GM12878 (cell line): Measurements from ENCODE around the gene SIGMAR1. TPM values are rescaled to one million over a fixed set of nuclear protein-coding genes. Genes with fewer than 3 reads are reported as not detected.
A peak's percentile ranks its signal among the peaks of the same experiment; 100 is the strongest.

Experiments used
- BCLAF1 ChIP-seq: fragments of 450-650 bp; IDR thresholded peaks from 2 replicates; pipeline ENCODE4 v1.6.1; 2017; ENCODE audit warnings: antibody characterized with exemption, mild to moderate bottlenecking, moderate library complexity
- MAX ChIP-seq: IDR thresholded peaks from 2 replicates; pipeline ENCODE4 v1.6.1; 2012; ENCODE audit warnings: low read depth, low read length, improper control_type of control experiment
- MYC ChIP-seq: IDR thresholded peaks from 2 replicates; pipeline ENCODE4 v1.6.1; 2011; ENCODE audit warnings: mild to moderate bottlenecking, low read length, moderate library complexity, inconsistent platforms; ENCODE audit not compliant: insufficient read depth, insufficient replicate concordance, insufficient read length, severe bottlenecking
- NBN ChIP-seq: fragments of 450-650 bp; IDR thresholded peaks from 2 replicates; pipeline ENCODE4 v1.6.1; 2016
- NRF1 ChIP-seq: conservative IDR thresholded peaks from 2 replicates; pipeline ENCODE4 v1.6.1; 2011; ENCODE audit warnings: mild to moderate bottlenecking, low read depth, low read length, improper control_type of control experiment
- PML ChIP-seq: IDR thresholded peaks from 2 replicates; pipeline ENCODE4 v1.6.1; 2012; ENCODE audit warnings: low read length, inconsistent platforms
- SIN3A ChIP-seq: IDR thresholded peaks from 2 replicates; pipeline ENCODE4 v1.6.1; 2012; ENCODE audit warnings: low read depth, low read length, improper control_type of control experiment
- SUZ12 ChIP-seq: fragments of 200-600 bp; sonication (generic); IDR thresholded peaks from one replicate; pipeline ENCODE4 v1.6.1; 2018; ENCODE audit warnings: antibody characterized with exemption, mild to moderate bottlenecking; ENCODE audit not compliant: unreplicated experiment
- TARDBP ChIP-seq: IDR thresholded peaks from 2 replicates; pipeline ENCODE4 v1.6.1; 2016; ENCODE audit warnings: borderline replicate concordance
- YBX1 ChIP-seq: fragments of 450-650 bp; IDR thresholded peaks from 2 replicates; pipeline ENCODE4 v1.6.1; 2016; ENCODE audit warnings: antibody characterized with exemption
- polyA plus RNA-seq, 11 experiments: library from polyadenylated mRNA; depleted of rRNA in 4 of 11; unstranded in 6 of 11; stranded (reverse) in 5 of 11; fragments of >200 nt; fragmentation: Nextera tagmentation in 4 of 11; fragmentation: Illumina TruSeq in 1 of 11; extraction: Ambion mirVana in 4 of 11; extraction: Trizol in 1 of 11; gene quantifications; 1 replicate in 1 of 11; 2 replicates in 10 of 11; pipeline versions ENCODE4 v1.2.1 to v1.2.3, GENCODE V29; 2011 to 2016; ENCODE audit warnings: inconsistent platforms in 2 of 11, missing spikeins in 2 of 11, low read depth in 1 of 11
- total RNA-seq, 4 experiments: library from RNA; depleted of rRNA in 3 of 4; stranded (reverse); fragments of >200 nt in 3 of 4; fragmentation: Illumina TruSeq in 1 of 4; extraction: Trizol in 1 of 4; gene quantifications; 2 replicates each; pipeline versions ENCODE4 v1.2.1 to v1.2.3, GENCODE V29; 2013 to 2021
- TF ChIP-seq, protein P1 (sequence below): fragments of 450-650 bp; IDR thresholded peaks from 2 replicates; pipeline ENCODE4 v1.6.1; 2017; ENCODE audit warnings: mild to moderate bottlenecking, moderate library complexity
- TF ChIP-seq, protein P2 (sequence below): IDR thresholded peaks from 2 replicates; pipeline ENCODE4 v1.6.1; 2011; ENCODE audit warnings: borderline replicate concordance, low read depth, mild to moderate bottlenecking, moderate library complexity, mixed read lengths, low read length; ENCODE audit not compliant: insufficient read depth; ENCODE audit errors: extremely low read length
- TF ChIP-seq, protein P3 (sequence below): IDR thresholded peaks from 2 replicates; pipeline ENCODE4 v1.6.1; 2012; ENCODE audit warnings: low read depth, low read length, improper control_type of control experiment
- TF ChIP-seq, protein P4 (sequence below): fragments of 450-650 bp; IDR thresholded peaks from 2 replicates; pipeline ENCODE4 v1.6.1; 2017; ENCODE audit warnings: mild to moderate bottlenecking

The SIGMAR1 gene
- total and polyA plus RNA-seq, 10 of the 15 experiments (the other 5 are each of a cell fraction or from before 2014, with no cell fraction given), result 7.1 to 133 (median 69.5) TPM

DNA sequence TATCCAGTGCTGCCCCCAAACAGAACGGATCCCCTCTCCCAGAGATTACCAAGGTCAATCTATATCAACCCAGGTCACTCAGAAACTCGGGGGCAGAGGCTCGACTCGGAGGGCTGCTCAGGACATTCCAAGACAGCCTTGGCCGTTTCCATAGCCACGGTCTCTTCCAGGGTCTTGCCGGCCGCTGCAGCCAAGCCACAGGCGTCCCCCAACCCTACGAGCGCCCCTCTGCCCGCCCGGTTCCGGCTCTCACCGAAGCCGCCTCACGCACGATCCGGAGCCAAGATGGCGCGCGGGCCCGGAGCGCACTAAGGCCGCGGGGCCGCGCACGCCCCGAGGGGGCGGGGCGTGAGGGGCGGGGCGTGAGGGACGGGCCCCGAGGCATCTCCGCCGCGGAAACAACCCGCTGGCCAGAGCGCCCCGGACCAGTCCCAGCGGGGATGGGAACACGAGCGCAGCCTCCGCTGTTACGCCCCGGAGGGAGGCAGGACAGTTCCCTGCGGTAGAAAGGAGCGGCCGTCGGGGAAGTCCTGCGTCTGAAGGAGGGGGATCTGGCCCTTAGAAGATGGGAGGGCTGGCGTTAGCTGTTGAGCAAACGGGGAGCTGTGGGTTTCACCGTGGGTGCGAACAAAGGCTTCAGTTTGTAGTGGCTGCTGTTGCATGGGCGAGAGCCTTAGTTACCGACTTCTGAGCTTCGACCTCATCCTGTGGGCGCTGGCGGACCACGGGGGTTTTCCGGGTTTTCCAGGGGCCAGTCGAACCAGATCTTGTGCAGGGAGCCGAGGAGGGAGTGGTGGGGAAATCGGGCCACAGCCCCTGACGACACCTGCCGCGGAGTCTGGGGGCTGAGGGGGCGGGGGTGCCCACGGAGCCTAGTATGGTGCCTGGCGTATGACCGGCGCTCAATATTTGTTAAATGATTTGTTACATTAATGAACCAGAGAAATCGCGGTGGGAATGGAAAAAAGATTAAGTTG is 25.5 kb downstream of the SIGMAR1 start, which contains the start of gene RPP25L (continued):
- TF ChIP-seq, protein P1, sequence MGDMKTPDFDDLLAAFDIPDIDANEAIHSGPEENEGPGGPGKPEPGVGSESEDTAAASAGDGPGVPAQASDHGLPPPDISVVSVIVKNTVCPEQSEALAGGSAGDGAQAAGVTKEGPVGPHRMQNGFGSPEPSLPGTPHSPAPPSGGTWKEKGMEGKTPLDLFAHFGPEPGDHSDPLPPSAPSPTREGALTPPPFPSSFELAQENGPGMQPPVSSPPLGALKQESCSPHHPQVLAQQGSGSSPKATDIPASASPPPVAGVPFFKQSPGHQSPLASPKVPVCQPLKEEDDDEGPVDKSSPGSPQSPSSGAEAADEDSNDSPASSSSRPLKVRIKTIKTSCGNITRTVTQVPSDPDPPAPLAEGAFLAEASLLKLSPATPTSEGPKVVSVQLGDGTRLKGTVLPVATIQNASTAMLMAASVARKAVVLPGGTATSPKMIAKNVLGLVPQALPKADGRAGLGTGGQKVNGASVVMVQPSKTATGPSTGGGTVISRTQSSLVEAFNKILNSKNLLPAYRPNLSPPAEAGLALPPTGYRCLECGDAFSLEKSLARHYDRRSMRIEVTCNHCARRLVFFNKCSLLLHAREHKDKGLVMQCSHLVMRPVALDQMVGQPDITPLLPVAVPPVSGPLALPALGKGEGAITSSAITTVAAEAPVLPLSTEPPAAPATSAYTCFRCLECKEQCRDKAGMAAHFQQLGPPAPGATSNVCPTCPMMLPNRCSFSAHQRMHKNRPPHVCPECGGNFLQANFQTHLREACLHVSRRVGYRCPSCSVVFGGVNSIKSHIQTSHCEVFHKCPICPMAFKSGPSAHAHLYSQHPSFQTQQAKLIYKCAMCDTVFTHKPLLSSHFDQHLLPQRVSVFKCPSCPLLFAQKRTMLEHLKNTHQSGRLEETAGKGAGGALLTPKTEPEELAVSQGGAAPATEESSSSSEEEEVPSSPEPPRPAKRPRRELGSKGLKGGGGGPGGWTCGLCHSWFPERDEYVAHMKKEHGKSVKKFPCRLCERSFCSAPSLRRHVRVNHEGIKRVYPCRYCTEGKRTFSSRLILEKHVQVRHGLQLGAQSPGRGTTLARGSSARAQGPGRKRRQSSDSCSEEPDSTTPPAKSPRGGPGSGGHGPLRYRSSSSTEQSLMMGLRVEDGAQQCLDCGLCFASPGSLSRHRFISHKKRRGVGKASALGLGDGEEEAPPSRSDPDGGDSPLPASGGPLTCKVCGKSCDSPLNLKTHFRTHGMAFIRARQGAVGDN, result peak; percentile 62; the same call in 1 of the 2 replicates
- TF ChIP-seq PML, result peak; percentile 47; the same call in 1 of the 2 replicates
- no peak for TF ChIP-seq MYC
- TF ChIP-seq SIN3A, result peak; percentile 21; the same call in 1 of the 2 replicates
- TF ChIP-seq NBN, result 0 out of 2 replicates have a peak, but pooled peaks have one; percentile 23
- TF ChIP-seq TARDBP, result no peak
- TF ChIP-seq, protein P2, sequence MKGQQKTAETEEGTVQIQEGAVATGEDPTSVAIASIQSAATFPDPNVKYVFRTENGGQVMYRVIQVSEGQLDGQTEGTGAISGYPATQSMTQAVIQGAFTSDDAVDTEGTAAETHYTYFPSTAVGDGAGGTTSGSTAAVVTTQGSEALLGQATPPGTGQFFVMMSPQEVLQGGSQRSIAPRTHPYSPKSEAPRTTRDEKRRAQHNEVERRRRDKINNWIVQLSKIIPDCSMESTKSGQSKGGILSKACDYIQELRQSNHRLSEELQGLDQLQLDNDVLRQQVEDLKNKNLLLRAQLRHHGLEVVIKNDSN, result no peak
- no peak for TF ChIP-seq YBX1
- TF ChIP-seq, protein P3, sequence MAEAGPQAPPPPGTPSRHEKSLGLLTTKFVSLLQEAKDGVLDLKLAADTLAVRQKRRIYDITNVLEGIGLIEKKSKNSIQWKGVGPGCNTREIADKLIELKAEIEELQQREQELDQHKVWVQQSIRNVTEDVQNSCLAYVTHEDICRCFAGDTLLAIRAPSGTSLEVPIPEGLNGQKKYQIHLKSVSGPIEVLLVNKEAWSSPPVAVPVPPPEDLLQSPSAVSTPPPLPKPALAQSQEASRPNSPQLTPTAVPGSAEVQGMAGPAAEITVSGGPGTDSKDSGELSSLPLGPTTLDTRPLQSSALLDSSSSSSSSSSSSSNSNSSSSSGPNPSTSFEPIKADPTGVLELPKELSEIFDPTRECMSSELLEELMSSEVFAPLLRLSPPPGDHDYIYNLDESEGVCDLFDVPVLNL, result no peak
- TF ChIP-seq BCLAF1, result no peak
- no peak for TF ChIP-seq NRF1
- TF ChIP-seq MAX, result no peak
- no peak for TF ChIP-seq SUZ12
- TF ChIP-seq, protein P4, sequence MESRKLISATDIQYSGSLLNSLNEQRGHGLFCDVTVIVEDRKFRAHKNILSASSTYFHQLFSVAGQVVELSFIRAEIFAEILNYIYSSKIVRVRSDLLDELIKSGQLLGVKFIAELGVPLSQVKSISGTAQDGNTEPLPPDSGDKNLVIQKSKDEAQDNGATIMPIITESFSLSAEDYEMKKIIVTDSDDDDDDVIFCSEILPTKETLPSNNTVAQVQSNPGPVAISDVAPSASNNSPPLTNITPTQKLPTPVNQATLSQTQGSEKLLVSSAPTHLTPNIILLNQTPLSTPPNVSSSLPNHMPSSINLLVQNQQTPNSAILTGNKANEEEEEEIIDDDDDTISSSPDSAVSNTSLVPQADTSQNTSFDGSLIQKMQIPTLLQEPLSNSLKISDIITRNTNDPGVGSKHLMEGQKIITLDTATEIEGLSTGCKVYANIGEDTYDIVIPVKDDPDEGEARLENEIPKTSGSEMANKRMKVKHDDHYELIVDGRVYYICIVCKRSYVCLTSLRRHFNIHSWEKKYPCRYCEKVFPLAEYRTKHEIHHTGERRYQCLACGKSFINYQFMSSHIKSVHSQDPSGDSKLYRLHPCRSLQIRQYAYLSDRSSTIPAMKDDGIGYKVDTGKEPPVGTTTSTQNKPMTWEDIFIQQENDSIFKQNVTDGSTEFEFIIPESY, result no peak
